Measurements from ENCODE around the gene ARHGAP22. TPM values are rescaled to one million over a fixed set of nuclear protein-coding genes. Genes with fewer than 3 reads are reported as not detected.

Gene ARHGAP22
- total and polyA plus RNA-seq, 2 experiments from 2014 or later, result 4.8 to 10.7 TPM

DNA sequence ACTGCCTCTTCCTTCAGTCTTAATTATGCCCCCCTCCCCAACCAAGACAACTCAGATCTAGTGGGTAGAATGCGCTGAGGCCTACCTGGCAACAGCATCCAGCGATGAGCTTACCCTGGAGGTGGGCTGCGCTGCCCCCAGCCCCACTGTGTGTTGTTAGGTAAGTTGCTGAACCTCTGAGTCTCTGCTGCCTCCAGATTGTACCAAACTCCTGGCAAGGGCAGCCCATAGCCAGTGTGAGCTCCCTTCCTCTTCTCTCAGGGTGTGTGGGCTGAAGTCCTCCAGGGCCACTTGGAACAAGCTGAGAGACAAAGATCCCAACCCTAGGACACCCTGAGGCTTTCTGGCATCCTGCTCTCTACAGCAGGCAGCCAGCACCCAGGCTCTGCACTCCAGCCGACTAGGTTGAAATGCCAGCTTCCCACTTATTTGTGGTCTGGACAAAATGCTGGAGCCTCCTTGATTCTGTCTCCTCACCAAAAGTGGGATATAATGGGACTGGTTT, 135.3 kb downstream of the ARHGAP22 start (continued):
- TF ChIP-seq, protein P1, sequence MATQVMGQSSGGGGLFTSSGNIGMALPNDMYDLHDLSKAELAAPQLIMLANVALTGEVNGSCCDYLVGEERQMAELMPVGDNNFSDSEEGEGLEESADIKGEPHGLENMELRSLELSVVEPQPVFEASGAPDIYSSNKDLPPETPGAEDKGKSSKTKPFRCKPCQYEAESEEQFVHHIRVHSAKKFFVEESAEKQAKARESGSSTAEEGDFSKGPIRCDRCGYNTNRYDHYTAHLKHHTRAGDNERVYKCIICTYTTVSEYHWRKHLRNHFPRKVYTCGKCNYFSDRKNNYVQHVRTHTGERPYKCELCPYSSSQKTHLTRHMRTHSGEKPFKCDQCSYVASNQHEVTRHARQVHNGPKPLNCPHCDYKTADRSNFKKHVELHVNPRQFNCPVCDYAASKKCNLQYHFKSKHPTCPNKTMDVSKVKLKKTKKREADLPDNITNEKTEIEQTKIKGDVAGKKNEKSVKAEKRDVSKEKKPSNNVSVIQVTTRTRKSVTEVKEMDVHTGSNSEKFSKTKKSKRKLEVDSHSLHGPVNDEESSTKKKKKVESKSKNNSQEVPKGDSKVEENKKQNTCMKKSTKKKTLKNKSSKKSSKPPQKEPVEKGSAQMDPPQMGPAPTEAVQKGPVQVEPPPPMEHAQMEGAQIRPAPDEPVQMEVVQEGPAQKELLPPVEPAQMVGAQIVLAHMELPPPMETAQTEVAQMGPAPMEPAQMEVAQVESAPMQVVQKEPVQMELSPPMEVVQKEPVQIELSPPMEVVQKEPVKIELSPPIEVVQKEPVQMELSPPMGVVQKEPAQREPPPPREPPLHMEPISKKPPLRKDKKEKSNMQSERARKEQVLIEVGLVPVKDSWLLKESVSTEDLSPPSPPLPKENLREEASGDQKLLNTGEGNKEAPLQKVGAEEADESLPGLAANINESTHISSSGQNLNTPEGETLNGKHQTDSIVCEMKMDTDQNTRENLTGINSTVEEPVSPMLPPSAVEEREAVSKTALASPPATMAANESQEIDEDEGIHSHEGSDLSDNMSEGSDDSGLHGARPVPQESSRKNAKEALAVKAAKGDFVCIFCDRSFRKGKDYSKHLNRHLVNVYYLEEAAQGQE (IDR thresholded peaks at IDR 0.05; ENCODE audit: unreplicated experiment), result no peak
- TF ChIP-seq, protein P2, sequence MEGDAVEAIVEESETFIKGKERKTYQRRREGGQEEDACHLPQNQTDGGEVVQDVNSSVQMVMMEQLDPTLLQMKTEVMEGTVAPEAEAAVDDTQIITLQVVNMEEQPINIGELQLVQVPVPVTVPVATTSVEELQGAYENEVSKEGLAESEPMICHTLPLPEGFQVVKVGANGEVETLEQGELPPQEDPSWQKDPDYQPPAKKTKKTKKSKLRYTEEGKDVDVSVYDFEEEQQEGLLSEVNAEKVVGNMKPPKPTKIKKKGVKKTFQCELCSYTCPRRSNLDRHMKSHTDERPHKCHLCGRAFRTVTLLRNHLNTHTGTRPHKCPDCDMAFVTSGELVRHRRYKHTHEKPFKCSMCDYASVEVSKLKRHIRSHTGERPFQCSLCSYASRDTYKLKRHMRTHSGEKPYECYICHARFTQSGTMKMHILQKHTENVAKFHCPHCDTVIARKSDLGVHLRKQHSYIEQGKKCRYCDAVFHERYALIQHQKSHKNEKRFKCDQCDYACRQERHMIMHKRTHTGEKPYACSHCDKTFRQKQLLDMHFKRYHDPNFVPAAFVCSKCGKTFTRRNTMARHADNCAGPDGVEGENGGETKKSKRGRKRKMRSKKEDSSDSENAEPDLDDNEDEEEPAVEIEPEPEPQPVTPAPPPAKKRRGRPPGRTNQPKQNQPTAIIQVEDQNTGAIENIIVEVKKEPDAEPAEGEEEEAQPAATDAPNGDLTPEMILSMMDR (conservative IDR thresholded peaks at IDR 0.05; ENCODE audit: low read depth in 2 of 2), result no peak
- no peak for TF ChIP-seq JUNB (IDR thresholded peaks at IDR 0.05; ENCODE audit: unreplicated experiment)
- no peak for TF ChIP-seq NANOG (IDR thresholded peaks at IDR 0.05; ENCODE audit: borderline replicate concordance)

DNA sequence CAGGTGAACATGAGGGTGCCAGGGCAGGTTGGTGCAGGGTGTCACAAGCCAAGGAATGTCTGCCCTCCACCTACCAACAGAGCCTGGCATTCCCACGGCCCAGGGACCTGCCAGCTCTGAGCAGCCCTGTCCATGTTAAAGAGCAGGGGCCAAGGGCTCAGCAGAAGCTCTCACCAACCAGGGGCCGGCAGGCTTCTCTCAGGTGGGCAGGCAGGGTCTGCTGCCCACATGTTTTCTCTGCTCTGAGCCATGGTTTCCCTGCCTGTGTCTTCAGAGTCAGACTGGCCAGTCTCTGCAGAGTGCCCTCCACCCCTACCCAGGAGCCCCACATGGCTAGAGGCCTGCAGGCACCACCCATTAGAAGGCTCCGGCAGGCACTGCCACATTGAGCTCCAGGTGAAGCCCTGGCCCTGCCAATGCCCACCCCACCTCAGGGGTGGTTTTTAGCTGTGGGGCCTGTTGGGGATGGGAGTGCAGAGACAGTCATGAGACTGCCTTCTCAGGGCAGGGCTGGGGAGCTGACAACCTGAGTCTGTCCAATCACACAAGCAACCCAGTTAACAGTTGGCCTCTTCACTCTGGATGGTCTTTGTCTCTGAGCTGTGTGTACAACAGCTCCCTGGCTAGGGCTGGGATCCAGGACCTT, 135.9 kb downstream of the ARHGAP22 start:
- no peak overlapping the region for H3K4me3 ChIP-seq
- no peaks in the 10 kb centered on the region; the same call in 1 of the 2 replicates for H4K20me1 ChIP-seq (replicated peaks; ENCODE audit: insufficient read depth)
- 0 out of 2 replicates have a peak, but pooled peaks cover 3% of the 10 kb centered on the region for H3F3A ChIP-seq (replicated peaks; ENCODE audit: low read depth)
- peaks cover 7% of the 10 kb centered on the region; the same call in 1 of the 2 replicates for H3K4me1 ChIP-seq (ENCODE audit: insufficient read depth)
- peaks cover 4% of the 10 kb centered on the region; the same call in 1 of the 3 replicates for H3K9me3 Mint-ChIP-seq
- no peaks in the 10 kb centered on the region for H3K79me2 ChIP-seq (replicated peaks; ENCODE audit: insufficient read depth)
- H3K4me1 Mint-ChIP-seq, result peaks cover 19% of the 10 kb centered on the region
- H3K27ac ChIP-seq (ENCODE audit: low read depth), result no peak overlapping the region
- DNase-seq (ENCODE audit: low spot score), result no peak
- H3K4me3 Mint-ChIP-seq, result no peak overlapping the region
- no peaks in the 10 kb centered on the region for H3K36me3 ChIP-seq (ENCODE audit: insufficient read depth)
- ATAC-seq, result no peak
- no peak overlapping the region for H3K4me2 ChIP-seq
- peaks cover 14% of the 10 kb centered on the region for H3K27me3 ChIP-seq (ENCODE audit: insufficient read depth)
- H3K27me3 Mint-ChIP-seq (ENCODE audit: insufficient read depth, low read depth, poor library complexity), result peaks cover 9% of the 10 kb centered on the region
- no peak overlapping the region for H2AFZ ChIP-seq
- no peak overlapping the region for H3K27ac Mint-ChIP-seq
- peaks cover 7% of the 10 kb centered on the region; the same call in 2 of the 3 replicates for H3K36me3 Mint-ChIP-seq (ENCODE audit: low read depth)
- no peaks in the 10 kb centered on the region for H3K9me2 ChIP-seq (ENCODE audit: insufficient read depth)
- TF ChIP-seq ZNF114 (CRISPR knock-in tag; IDR thresholded peaks at IDR 0.05) (no peak), EZH2 (IDR thresholded peaks at IDR 0.05; ENCODE audit: low read depth, unreplicated experiment) (no peak), NANOG (IDR thresholded peaks at IDR 0.05; ENCODE audit: borderline replicate concordance) (no peak)
- TF ChIP-seq, protein P1 (IDR thresholded peaks at IDR 0.05; ENCODE audit: unreplicated experiment), result no peak
- TF ChIP-seq, protein P2 (conservative IDR thresholded peaks at IDR 0.05; ENCODE audit: low read depth in 2 of 2), result no peak

All from GM23338 (cell line).